GM18517 (cell line): ENCODE data around the gene CCNG2.

Experiments
- ATAC-seq: cut with Tn5 transposase; IDR thresholded peaks from one replicate; pipeline ENCODE4 v1.9.1; 2021; ENCODE audit warnings: mild to moderate bottlenecking, moderate library complexity; ENCODE audit not compliant: unreplicated experiment

Gene CCNG2

DNA sequence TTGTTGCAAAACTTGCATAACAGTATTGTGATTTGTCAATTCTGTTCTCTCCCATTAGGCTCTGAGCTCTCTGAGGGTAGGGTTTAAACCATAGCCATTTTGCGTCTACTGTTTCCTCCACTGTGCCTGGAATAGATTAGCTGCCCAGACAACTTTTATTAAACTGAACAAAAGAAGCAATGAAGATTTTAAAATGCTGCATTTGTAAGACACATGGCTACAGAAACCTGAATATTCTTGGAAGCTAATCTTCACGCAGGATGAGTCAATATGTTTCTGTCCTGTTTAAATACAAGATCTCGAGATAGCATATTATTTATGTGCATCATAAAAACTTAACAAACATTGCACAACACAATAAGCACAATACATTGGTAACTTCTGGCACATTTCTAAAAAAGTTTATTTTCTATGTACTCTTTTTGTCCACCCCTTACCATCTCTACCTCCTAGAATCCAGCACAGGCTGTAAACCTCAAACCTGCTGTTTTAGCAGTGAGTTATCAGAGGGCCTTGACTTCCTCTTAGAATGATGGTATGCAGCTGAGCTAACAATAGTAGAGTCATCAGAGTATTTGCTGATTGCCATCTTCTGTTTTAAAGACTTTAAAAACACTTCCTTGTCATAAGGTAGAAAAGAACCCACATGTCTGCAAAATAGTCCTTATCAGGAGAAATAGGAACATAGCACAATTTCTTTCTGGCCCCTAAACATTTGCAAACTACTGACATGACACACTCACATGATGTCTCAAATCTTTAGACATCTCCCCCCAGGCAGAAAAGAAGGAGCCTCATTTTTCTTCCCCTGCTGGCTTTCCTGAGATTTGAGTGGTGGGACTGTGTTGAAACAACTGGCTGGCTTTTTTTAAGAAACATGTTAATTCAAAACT lies 10.6 kb upstream of the CCNG2 start:
- no peak for ATAC-seq

DNA sequence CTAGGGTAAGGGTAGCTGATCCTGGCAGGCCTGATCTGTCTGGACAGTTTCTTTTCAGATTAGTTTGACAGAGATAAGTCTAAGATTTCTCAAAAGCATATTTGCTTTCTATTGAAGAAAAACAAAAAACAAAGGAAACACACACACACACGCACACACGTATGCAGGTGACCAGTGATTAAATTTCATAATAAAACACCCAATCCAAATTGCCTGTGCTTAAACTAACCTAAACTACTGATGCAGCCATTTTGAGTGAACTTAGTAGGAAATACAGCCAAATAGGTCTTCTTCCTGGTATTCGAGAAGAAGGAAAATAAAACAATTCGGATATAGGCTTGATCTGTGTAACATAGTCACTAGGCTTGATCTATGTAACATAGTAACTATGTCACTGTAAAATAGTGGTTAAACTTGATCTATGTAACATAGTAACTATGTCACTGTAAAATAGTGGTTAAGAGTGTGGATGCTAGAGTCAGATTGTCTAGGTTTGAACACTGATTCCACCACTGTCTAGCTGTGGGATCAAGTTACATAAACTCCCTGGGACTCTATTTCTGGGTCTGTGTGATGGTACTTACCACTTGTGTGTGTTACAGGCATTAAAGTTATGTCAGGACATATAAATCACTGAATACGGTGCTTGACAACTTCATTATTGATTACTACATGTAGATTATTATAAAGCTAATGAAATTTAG lies 9.8 kb upstream of the CCNG2 start:
- no peak for ATAC-seq

DNA sequence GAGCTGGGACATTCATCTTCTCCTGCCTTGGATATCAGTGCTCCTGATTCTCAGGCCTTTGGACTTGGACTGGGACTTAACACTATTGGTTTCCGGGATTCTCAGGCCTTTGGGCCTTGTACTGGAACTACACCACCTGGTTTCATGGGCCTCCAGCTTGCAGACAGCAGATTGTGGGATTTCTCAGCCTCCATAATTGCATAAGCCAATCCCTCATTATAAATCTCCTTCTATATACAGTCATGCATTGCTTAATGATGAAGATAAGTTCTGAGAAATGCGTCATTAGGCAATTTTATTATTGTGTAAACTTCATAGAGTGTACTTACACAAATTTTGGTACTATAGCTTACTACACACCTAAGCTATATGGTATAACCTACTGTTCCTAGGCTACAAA lies 8.9 kb upstream of the CCNG2 start:
- ATAC-seq = no peak

DNA sequence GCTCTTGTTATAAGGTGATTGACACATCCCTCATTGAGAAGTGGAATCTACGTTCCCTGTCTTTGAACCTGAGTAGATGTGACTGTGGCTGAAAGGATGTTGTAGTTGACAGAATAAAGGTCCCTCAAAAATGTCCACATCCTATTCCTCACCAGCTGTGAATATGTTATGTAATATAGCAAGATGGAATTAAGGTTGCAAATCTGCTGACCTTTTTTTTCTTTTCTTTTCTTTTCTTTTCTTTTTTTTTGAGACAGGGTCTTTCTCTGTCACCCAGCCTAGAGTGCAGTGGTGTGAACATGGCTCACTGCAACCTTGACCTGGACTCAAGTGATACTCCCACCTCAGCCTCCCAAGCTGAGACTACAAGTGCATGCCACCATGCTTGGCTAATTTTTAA lies 7.2 kb upstream of the CCNG2 start:
- ATAC-seq = no peak

DNA sequence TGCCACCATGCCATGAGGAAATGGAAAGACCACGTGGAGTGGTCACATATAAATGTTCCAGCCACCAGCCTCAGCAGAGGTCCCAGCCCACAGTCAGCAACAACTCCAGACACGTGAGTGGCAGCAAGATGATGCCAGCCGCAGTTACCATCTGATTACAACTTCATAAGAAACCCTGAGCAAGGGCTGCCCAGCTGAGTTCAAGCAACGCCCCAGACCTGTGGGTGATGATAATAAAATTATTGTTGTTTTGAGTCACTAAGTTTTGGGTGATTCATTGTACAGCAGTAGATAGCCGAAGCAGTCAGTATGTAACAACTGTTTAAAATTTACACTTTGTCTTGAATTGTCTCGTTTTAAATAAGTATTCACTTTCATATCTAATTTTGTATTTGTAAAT lies 5.8 kb upstream of the CCNG2 start:
- no peak for ATAC-seq

DNA sequence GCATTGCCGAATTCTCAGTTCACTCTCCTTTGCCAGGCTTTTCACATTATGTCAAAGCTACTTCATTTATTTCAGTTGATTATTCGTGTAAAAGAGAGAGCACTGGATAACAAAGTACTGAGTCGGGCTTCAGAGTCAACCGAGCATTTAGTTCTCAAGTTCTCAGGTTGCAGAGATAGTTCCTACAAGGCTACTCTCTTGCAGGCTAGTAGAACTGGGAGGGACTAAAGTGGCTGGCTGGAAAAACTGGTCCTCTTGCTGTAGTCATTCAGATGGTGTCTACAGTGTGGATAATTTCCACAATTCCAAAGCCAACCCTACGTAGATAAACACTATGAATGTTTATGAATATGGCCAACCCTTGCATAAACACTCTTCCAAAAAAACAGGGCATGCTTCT lies 4.6 kb upstream of the CCNG2 start:
- no peak for ATAC-seq

DNA sequence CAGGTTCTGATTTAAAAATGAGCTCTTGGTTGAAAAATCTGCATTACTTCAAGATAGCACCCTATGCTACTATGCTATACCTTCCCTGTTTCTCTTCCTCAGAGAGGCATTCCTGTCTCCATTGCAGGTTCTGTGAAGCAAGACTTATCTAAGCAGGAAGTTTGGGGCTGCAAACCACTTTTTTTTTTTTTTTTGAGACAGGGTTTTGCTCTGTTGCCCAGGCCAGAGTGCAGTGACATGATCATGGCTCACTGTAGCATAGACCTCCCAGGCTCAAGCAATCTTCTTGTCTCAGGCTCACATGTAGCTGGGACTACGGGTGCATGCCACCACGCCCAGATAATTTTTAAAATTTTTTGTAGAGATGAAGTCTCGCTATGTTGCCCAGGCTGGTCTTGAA lies 4.0 kb upstream of the CCNG2 start:
- ATAC-seq = no peak

DNA sequence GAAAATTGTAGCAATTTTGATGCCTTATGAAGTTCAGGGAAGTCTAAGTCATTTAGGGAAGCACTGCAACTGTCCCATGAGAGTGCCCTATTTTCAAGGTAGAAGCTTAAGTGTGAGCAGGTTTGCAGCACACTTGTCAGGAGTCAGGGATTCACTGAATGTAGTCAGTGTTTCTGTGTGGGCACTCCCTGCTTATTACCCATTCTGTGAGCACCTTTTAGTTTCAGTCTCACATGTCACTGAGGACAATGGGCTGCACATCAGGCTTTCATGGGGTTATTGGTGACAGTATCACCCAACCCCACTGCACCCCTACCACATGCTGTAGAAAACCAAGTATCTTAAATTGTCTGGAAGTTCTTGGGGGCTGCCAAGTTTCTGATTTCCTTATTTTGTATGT lies 2.9 kb upstream of the CCNG2 start:
- ATAC-seq = no peak

DNA sequence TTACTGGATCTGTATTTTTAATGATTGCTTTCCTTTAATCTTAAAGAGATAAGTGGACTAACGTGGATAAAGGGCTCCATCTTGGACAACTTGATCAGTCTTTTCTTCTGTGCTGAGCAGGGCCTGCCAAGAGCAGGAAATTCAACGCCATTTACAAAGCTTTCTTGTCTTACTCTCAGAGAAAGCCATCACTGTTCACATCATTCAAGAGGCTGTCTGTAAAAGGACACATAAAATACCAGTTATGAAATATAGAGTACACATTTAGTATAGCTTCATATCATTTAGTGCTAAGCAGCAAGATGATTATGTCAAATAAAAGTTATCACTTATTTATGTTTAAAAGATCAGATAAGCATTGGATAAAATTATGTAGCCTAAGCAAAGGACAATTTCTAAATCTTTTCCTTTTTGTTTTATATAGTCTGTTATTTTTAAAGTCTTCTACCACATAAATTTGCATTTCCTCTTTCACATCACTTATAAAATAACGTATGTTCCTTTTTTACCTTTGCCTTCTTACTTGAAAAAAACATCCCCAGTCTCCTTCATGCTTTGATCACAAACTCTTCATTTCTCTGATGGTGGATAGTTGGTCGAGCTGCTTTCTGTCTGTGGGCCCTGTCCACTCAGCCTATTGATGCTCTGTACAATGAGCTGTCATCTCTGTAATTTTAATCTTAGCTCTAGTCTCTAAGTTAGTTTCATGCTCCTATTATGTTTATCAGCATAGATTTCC lies 2.1 kb upstream of the CCNG2 start:
- no peak for ATAC-seq

DNA sequence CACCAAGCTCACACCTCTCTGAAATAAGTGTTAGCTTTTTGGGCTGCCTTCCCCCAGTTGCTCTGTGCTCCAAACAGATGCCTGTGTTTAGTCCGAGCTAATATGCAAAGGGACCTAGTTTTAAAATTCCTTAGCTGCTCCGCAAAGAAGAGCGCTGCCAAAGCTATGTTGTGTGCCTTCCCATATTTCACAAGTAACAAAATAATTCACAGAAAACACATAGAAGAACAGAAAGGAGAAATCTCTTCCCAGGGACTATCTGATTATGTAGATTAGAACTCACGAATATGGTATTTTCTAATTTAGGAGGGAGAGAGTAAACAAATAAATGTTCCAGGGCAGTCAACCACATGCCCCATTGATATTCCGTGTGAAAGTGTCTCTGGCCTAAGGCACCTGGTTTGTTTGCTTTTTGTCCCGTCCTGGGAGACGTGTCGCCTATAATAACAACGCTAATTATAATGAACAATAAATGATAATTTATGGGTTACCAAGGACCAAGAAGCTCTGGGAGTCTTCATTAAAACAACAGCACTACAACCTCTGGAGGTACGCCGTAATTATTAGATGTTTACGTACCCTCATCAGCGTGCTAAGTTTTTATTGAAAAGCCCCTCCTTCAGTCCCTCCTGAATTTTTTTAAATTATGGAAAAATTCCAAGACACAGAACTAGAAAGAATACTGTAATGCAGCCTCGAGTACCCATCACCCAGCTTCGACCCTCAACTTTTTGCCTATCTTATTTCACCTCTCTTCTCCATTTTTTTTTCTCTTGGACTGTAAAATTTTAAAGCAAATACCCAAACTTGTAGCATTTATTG lies 1.2 kb upstream of the CCNG2 start:
- no peak for ATAC-seq

DNA sequence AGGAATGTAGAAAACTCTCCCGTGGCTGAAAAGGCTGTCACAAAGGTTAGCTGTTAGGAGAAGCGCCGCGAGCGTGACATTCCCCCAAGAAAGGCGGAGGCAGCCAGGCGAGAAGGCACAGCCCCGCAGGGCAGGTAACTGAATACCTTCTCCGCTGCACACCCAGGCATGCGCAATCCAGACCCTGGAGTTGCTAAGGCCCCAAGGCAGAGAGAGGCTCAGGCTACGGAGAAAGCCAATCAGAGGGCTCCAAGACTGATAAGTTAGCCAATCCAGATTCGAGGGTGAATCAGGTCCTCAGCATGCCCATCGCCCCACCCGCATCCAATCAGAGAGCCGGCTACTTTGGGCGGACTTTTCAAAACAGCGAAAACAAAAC lies 485 bp upstream of the CCNG2 start:
- peak; percentile 95 for ATAC-seq

DNA sequence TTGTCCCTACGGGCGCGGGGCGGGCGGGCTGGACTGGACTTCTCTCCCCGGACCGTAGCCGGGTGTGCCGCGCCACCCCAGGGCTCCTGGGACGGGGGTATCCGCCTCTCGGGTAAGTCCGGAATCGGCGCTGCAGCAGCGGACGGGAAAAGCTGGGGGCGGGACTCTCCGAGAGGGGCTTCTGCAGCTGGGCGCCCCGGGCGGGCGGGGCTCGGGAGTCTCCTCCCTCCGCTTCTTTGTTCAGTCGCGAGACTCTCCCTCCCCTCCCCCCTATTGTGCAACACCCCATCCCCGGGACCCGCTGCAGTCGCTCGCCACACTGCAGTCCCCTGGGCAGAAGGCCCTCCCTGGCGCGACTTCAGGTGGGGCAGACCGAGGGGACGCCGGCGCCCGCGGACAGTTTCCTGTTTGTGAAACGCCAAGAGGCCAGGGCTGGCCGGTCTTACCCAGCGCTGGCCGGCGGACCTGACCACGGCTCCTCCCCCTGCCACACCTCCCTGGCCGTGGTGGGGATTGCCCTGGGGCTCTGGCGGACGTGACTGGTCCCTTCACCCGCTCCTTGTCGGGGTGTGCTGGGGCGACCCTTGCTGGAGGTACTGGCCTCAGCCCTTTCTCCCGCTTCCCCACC lies 966 bp downstream of the CCNG2 start:
- peak; percentile 32 for ATAC-seq

DNA sequence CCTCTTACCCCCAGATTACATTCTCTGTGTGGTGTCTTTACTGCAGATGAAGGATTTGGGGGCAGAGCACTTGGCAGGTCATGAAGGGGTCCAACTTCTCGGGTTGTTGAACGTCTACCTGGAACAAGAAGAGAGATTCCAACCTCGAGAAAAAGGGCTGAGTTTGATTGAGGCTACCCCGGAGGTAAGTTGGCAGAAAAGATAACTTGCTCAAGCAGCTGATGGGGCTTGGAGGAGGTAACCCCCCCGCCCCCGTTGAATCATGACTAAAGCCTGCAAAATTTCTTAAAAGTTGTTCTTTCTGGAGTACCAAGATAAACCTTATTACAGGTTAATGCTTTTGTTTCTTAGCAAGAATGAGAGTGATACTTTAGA lies 1.5 kb downstream of the CCNG2 start:
- no peak for ATAC-seq

DNA sequence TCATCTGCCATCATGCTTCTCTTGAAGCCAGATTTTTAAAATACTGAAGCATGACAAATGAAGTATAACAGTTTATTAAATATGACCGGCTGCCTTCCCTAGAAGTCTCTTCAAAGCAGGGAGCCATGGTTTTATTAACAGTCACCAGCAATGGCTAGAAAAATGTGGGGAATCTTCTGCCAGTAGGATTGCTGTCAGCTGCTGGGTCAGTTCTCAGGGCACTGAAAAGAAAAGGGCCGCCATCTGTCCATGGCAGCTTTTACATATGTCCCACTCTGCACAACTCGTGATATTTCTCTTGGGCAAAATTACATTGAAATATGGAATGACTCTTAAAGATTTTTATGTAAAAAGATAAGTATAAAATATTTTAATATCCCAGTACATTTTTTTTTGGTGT lies 2.8 kb downstream of the CCNG2 start:
- ATAC-seq = no peak

DNA sequence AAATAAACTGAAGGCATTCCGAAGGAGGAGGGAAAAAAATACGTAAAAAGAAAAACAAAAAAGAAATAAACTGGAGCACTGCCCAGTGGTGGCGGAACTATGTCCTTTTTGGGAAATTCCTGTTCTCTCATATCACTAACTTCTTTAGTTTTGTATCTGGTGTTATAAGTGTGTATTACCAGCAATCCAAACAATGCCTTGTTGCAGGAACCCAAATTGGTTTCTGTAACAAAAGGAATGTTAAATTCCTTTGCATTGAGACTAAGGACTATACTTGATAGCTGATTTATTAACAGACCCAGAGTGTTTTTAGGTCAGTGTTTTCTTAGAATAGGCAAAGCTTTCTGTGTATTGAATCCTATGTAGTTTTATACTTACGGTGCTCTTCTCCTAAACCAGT lies 6.6 kb downstream of the CCNG2 start:
- no peak for ATAC-seq

DNA sequence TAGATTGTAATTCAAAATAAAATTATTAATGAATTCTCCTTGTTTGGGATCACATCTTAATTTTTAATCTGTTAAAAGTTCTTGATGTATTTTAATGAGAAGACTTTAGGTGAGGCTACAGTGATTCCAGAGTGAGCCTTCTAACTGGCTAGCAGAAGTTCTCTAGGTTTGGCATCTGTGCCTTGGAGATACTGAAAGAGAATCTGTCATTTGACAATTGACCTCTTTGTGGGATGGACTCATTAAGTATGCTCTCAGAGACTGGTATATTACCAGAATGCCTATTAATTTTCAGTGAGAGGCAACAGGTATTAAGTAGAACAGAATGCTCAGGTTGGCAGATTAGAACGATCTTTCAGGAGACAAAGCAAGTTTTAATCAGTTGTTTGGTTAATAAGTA lies 10.2 kb downstream of the CCNG2 start:
- ATAC-seq = no peak

DNA sequence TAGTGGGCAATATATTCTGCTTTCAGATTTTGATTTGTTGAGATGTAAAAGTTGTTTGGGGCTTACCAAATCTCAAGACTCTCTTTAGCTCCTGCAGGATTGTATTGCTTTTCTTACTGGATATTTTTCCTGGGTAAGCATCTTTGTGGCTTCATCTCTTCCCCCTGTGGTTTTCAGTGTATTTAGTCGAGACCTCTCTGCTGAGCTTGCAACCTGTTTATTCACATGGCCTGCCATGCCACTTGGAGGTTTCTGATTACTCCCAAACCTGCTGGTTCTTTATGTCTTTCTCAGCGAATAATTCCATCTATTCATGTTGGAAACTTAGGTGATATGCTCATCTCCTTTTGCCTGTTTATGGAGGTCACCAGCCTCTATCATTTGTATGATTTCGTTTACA lies 10.9 kb downstream of the CCNG2 start:
- no peak for ATAC-seq

DNA sequence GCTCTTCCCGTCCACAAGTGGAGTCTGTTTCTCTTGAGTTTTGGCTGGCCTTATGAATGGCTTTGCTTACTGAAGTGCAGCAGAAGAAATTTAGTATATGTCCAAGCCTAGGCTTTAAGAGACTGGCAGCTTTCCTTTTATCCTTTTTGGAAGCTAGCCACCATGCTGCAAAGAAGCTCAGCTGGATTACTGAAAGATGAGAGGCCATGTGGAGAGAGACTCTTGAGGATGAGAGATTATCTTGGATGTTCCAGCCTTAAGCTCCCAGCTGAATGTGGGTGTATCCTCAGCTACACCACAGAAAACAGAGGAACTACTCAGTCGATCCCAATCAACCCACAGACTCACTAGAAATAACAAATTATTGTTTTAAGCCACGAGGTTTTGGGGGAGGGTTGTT lies 12.5 kb downstream of the CCNG2 start:
- ATAC-seq = no peak

DNA sequence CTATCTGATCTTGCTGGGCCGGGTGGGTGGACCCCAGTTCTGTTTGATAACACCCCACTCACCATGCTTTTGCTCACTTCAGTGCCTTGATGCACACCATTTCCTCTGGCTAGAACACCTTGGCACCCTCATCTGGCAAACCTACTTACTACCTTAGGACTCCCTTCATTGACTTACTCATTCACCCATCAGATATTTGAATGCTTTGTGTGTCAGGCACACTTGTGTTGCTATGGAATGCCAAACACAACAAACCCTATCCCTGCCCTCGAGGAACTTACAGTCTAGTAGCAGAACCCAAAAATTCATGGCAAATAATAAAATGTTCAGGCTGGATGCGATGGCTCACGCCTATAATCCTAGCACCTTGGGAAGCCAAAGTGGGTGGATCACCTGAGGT lies 13.9 kb downstream of the CCNG2 start:
- no peak for ATAC-seq

DNA sequence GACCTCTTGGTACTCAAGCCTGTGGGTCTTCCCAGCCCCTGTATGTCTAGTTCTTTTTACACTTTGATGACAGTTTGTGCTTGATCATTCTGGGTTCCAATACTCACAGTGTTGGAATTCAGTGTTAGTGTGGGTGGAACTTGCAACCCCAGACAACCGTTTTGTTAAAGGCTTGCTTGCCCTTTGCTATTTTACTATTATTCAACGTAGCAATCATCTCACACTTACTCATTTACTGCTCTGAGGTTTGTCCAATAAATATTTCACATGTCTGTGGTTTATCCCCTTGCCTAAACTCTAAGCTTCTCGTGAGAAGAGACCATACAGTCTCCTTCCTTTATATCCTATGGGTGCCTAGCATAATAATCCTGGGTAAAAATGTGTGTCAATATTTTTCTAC lies 15.3 kb downstream of the CCNG2 start:
- ATAC-seq = no peak

DNA sequence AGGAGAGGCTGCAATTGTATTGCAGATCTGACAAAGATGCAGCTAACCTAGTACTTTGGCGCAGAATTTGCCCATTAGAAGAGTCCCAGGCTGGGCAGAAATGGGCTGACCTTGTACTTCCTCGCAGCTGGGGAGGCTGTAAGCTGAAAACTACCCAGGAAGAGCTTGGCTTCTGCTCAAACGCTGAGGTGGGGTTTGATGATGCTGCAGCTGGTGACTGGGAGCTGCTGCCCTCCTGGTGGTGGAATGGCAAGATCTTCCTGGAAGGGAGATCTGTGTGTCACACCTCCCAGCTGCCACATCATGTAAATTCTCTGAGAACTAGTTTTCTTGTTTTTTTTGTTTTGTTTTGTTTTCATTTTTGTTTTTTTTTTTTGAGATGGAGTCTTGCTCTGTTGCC lies 17.4 kb downstream of the CCNG2 start:
- ATAC-seq = no peak
